ENCODE data around the gene PBLD. TPM values are rescaled to one million over a fixed set of nuclear protein-coding genes. Genes with fewer than 3 reads are reported as not detected.
"Not testable (repeated sequence)": the region's sequence is repeated elsewhere in the genome, so short reads cannot be mapped to it uniquely, and the experiment has no call there.

The PBLD gene
- total RNA-seq, 4 donors from 2014 or later: 1.1 to 2.7 (median 2.3) TPM

- no peak overlapping the region for H3K27ac ChIP-seq
- TF ChIP-seq POLR2A (IDR thresholded peaks at IDR 0.05): no peak
- no peak for TF ChIP-seq CTCF (IDR thresholded peaks at IDR 0.05)
- H3K27me3 ChIP-seq: no peaks in the 10 kb centered on the region
- DNase-seq: no peak
- H3K4me1 ChIP-seq: no peaks in the 10 kb centered on the region
- H3K9me3 ChIP-seq: no peaks in the 10 kb centered on the region
- H3K4me3 ChIP-seq: no peak overlapping the region
- WGBS, 2 donors: 15 to 40% methylated on average over 1 of the region's 1 CpG
- intact Hi-C loops (cut with DNase I): no loop called here
- no peaks in the 10 kb centered on the region for H3K36me3 ChIP-seq
Measured at GRCh38 chr10:68253346-68253745, 79.4 kb downstream of the PBLD start.

- no peak overlapping the region for H3K4me3 ChIP-seq
- TF ChIP-seq POLR2A (IDR thresholded peaks at IDR 0.05) (no peak), CTCF (IDR thresholded peaks at IDR 0.05) (no peak)
- H3K27ac ChIP-seq: no peak overlapping the region
- H3K27me3 ChIP-seq: no peaks in the 10 kb centered on the region
- no peaks in the 10 kb centered on the region for H3K4me1 ChIP-seq
- H3K9me3 ChIP-seq: no peaks in the 10 kb centered on the region
- 87 to 89% methylated on average over 5 of the region's 5 CpGs for WGBS, 2 donors
- no peak for DNase-seq
- no peaks in the 10 kb centered on the region for H3K36me3 ChIP-seq
- intact Hi-C loops (cut with DNase I): no loop called here
Measured at GRCh38 chr10:68251625-68252495, 80.9 kb downstream of the PBLD start.

- 82 to 89% methylated on average over 2 to 6 of the region's 7 CpGs for WGBS, 2 donors
- TF ChIP-seq POLR2A (IDR thresholded peaks at IDR 0.05) (no peak), CTCF (IDR thresholded peaks at IDR 0.05) (no peak)
- H3K36me3 ChIP-seq: no peaks in the 10 kb centered on the region
- intact Hi-C loops (cut with DNase I): no loop called here
- H3K4me3 ChIP-seq: no peak overlapping the region
- H3K27me3 ChIP-seq: no peaks in the 10 kb centered on the region
- no peak for DNase-seq
- H3K4me1 ChIP-seq: no peaks in the 10 kb centered on the region
- no peaks in the 10 kb centered on the region for H3K9me3 ChIP-seq
- no peak overlapping the region for H3K27ac ChIP-seq
Measured at GRCh38 chr10:68251151-68251550, 81.6 kb downstream of the PBLD start.

- H3K4me1 ChIP-seq: no peaks in the 10 kb centered on the region
- 80 to 90% methylated on average over 2 to 3 of the region's 4 CpGs for WGBS, 2 donors
- intact Hi-C loops (cut with DNase I): no loop called here
- no peak for DNase-seq
- H3K36me3 ChIP-seq: no peaks in the 10 kb centered on the region
- no peaks in the 10 kb centered on the region for H3K27me3 ChIP-seq
- H3K27ac ChIP-seq: no peak overlapping the region
- no peak overlapping the region for H3K4me3 ChIP-seq
- H3K9me3 ChIP-seq: no peaks in the 10 kb centered on the region
- no peak for TF ChIP-seq POLR2A (IDR thresholded peaks at IDR 0.05)
- no peak for TF ChIP-seq CTCF (IDR thresholded peaks at IDR 0.05)
Measured at GRCh38 chr10:68249297-68249696, 83.4 kb downstream of the PBLD start.

- WGBS, 2 donors: 53 to 58% methylated on average over 3 to 6 of the region's 6 CpGs
- H3K4me1 ChIP-seq: no peaks in the 10 kb centered on the region
- H3K4me3 ChIP-seq: no peak overlapping the region
- TF ChIP-seq POLR2A (IDR thresholded peaks at IDR 0.05) (no peak), CTCF (IDR thresholded peaks at IDR 0.05) (no peak)
- H3K36me3 ChIP-seq: no peaks in the 10 kb centered on the region
- intact Hi-C loops (cut with DNase I): no loop called here
- H3K27ac ChIP-seq: no peak overlapping the region
- no peaks in the 10 kb centered on the region for H3K9me3 ChIP-seq
- no peak for DNase-seq
- H3K27me3 ChIP-seq: no peaks in the 10 kb centered on the region
Measured at GRCh38 chr10:68247931-68248330, 84.8 kb downstream of the PBLD start.

- H3K36me3 ChIP-seq; H3K9me3 ChIP-seq; DNase-seq; H3K27me3 ChIP-seq; intact Hi-C loops (cut with DNase I); H3K27ac ChIP-seq; H3K4me3 ChIP-seq; H3K4me1 ChIP-seq: not testable (repeated sequence)
- WGBS, 2 donors: 94 to 96% methylated on average over 7 of the region's 7 CpGs
Measured at GRCh38 chr10:68246397-68246796, 86.3 kb downstream of the PBLD start.

Data from esophagus squamous epithelium (tissue), 5 donors.